ENCODE measurements around the gene ACACB.
"Not testable (repeated sequence)": the region's sequence is repeated elsewhere in the genome, so short reads cannot be mapped to it uniquely, and the experiment has no call there.

ACACB gene

GRCh38 chr12:109144224-109144623, 27.8 kb downstream of the ACACB start:
- CTCF ChIA-PET = no interaction called here
- no peak for DNase-seq (ENCODE audit: extremely low spot score)
- POLR2A ChIA-PET = no interaction called here
- TF ChIP-seq CTCF (IDR thresholded peaks at IDR 0.05; ENCODE audit: control extremely low read depth, extremely low read depth, low read depth, missing control alignments) = no peak

- ChIA-PET CTCF (interaction anchor here (1.3 kb wide), 1 partner anchor 12 kb away, joined by 3 read pairs; no protein-coding TSS in a partner anchor), POLR2A (interaction anchor here (0.6 kb wide), 1 partner anchor 207 kb away, joined by 6 read pairs; no protein-coding TSS in a partner anchor)
- not testable (repeated sequence) for DNase-seq (ENCODE audit: extremely low spot score)
Observed at GRCh38 chr12:109147126-109147525, 30.7 kb downstream of the ACACB start.

GRCh38 chr12:109147954-109148353, 31.6 kb downstream of the ACACB start:
- TF ChIP-seq CTCF (IDR thresholded peaks at IDR 0.05; ENCODE audit: control extremely low read depth, extremely low read depth, low read depth, missing control alignments) = no peak
- CTCF ChIA-PET = interaction anchor here (0.9 to 1.4 kb wide), 6 partner anchors 8 to 36 kb away, joined by 3 to 4 read pairs (median 3); no protein-coding TSS in a partner anchor
- DNase-seq (ENCODE audit: extremely low spot score) = no peak
- POLR2A ChIA-PET = no interaction called here

GRCh38 chr12:109150124-109150640, 33.8 kb downstream of the ACACB start:
- CTCF ChIA-PET = interaction anchor here (0.7 to 1.0 kb wide), 2 partner anchors 38 to 244 kb away, joined by 3 to 4 read pairs; no protein-coding TSS in a partner anchor
- POLR2A ChIA-PET = no interaction called here
- no peak for DNase-seq (ENCODE audit: extremely low spot score)
- TF ChIP-seq CTCF (IDR thresholded peaks at IDR 0.05; ENCODE audit: control extremely low read depth, extremely low read depth, low read depth, missing control alignments) = no peak

- CTCF ChIA-PET = no interaction called here
- no peak for DNase-seq (ENCODE audit: extremely low spot score)
- TF ChIP-seq CTCF (IDR thresholded peaks at IDR 0.05; ENCODE audit: control extremely low read depth, extremely low read depth, low read depth, missing control alignments) = no peak
- POLR2A ChIA-PET = no interaction called here
Observed at GRCh38 chr12:109151457-109151856, 35.1 kb downstream of the ACACB start.

- TF ChIP-seq CTCF (IDR thresholded peaks at IDR 0.05; ENCODE audit: control extremely low read depth, extremely low read depth, low read depth, missing control alignments) = no peak
- ChIA-PET POLR2A (interaction anchor here (0.7 kb wide), 1 partner anchor 8 kb away, joined by 5 read pairs; no protein-coding TSS in a partner anchor), CTCF (interaction anchor here (1.6 kb wide), 1 partner anchor 42 kb away, joined by 6 read pairs; no protein-coding TSS in a partner anchor)
- no peak for DNase-seq (ENCODE audit: extremely low spot score)
Observed at GRCh38 chr12:109153821-109154441, 37.5 kb downstream of the ACACB start.
